HEK293T (cell line): ENCODE results near the gene ARMC2.

Source experiments
- BHLHE40 ChIP-seq: fragments of 450-650 bp; IDR thresholded peaks from 2 replicates; pipeline ENCODE4 v1.6.1; 2016; ENCODE audit warnings: mild to moderate bottlenecking, moderate library complexity, borderline replicate concordance
- L3MBTL2 ChIP-seq: fragments of 450-650 bp; conservative IDR thresholded peaks from 2 replicates; pipeline ENCODE4 v1.6.1; 2016; ENCODE audit warnings: mild to moderate bottlenecking

DNA sequence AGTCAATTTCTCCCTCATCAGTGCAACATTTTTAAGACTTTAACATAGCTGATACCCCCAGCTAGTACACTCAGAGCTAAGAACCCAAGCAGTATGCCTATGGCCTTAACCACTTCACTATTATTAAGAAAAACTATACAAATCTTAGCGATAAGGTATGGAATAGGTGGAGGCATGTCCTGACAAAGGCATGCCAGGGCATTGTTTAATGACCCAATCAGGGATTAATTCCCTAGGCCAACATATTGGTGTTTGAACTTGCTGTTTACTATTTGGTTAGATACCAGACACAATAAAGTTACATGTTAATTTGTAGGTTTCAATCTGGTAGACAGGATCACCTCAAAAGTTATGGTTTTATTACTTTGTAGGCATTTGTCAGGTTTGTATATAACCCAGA lies 93.1 kb downstream of the ARMC2 start:
- TF ChIP-seq L3MBTL2 (no peak), BHLHE40 (no peak)
